ENCODE data around the gene CORO2B.

GRCh38 chr15:68674975-68675374 is 96.2 kb downstream of the CORO2B start:
- no peak for TF ChIP-seq TCF4 (CRISPR knock-in tag; IDR thresholded peaks at IDR 0.05; ENCODE audit: borderline replicate concordance)
- no peak for TF ChIP-seq POU6F1 (CRISPR knock-in tag; IDR thresholded peaks at IDR 0.05; ENCODE audit: borderline replicate concordance, low read depth)
- no peak for TF ChIP-seq ZFP30 (CRISPR knock-in tag; IDR thresholded peaks at IDR 0.05)
- no peak for TF ChIP-seq ZNF8 (CRISPR knock-in tag; IDR thresholded peaks at IDR 0.05)

All from SK-N-SH treated with all-trans-retinoic acid at 6 μM for 48 hours (cell line).